ENCODE results near the gene DOK7.

GRCh38 chr4:3452376-3452775 lies 10.7 kb upstream of the DOK7 start:
- no peak for TF ChIP-seq CTCF (IDR thresholded peaks at IDR 0.05)
- TF ChIP-seq POLR2A (IDR thresholded peaks at IDR 0.05) = no peak

All from breast epithelium (tissue), 3 donors.